ENCODE measurements around the gene LMF1. TPM values are rescaled to one million over a fixed set of nuclear protein-coding genes. Genes with fewer than 3 reads are reported as not detected.

Gene LMF1
- total and polyA plus RNA-seq, 2 of the 4 experiments (the other 2 are of a cell fraction): 7.7 to 13.1 TPM

DNA sequence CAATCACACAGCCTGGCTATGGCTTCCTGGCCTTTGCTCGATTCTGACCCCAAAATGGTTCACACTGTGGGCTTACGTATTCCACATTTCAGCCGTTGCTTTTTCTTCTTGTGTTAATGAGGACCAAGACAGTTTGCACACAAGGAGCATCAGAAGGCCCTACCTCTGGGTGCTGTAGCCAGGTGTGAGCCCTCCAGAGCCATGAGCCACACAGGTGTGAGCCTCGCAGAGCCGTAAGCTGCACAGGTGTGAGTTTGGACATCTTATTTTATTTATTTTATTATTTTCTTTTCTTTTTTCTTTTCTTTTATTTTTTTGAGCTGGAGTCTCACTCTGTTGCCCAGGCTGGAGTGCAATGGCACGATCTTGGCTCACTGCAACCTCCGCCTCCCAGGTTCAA, 70.6 kb downstream of the LMF1 start:
- no peak overlapping the region for H3K4me2 ChIP-seq (ENCODE audit: low read depth, low read length)
- ATAC-seq (ENCODE audit: low read depth) (no peak), DNase-seq (no peak)
- H3K14ac ChIP-seq (replicated peaks; ENCODE audit: low read depth, low read length): no peak overlapping the region
- TF ChIP-seq CTCF (conservative IDR thresholded peaks at IDR 0.05; ENCODE audit: low read depth, low read length) (no peak), BHLHE40 (IDR thresholded peaks at IDR 0.05; ENCODE audit: low read depth, low read length) (no peak), MAFK (IDR thresholded peaks at IDR 0.05; ENCODE audit: low read depth, low read length) (no peak), MXI1 (IDR thresholded peaks at IDR 0.05; ENCODE audit: borderline replicate concordance, low read depth, low read length) (no peak)
- no peak overlapping the region for H2AK9ac ChIP-seq (replicated peaks; ENCODE audit: low read depth, low read length, poor library complexity)
- no peak overlapping the region for H3K23ac ChIP-seq (ENCODE audit: low read depth, low read length)
- no peak overlapping the region for H3K56ac ChIP-seq (ENCODE audit: extremely low read depth, insufficient read depth, low read length)
- H3K4ac ChIP-seq (ENCODE audit: low read depth, low read length): no peak overlapping the region
- WGBS, 2 experiments (ENCODE audit: extremely low coverage in 2 of 2, insufficient read length in 1 of 2): no CpG with 5 or more reads among the region's 7 CpGs
- no peak overlapping the region for H4K91ac ChIP-seq (ENCODE audit: insufficient read depth, low read depth, low read length)
- no peaks in the 10 kb centered on the region for H3K4me1 ChIP-seq (ENCODE audit: control insufficient read depth, insufficient read depth, low read length)
- no peak overlapping the region for H3K9ac ChIP-seq (ENCODE audit: low read depth, low read length)
- no peaks in the 10 kb centered on the region for H3K9me3 ChIP-seq (ENCODE audit: control insufficient read depth, insufficient read depth, low read length)
- POLR2A ChIA-PET (ENCODE audit: unreplicated experiment): no interaction called here
- no peaks in the 10 kb centered on the region for H3K79me1 ChIP-seq (ENCODE audit: low read depth in 1 of 2, low read length in 2 of 2)
- H4K5ac ChIP-seq (ENCODE audit: low read depth, low read length): no peak overlapping the region
- no peak overlapping the region for H3K4me3 ChIP-seq (ENCODE audit: insufficient read depth, low read depth, low read length)
- no peak overlapping the region for H3K18ac ChIP-seq (ENCODE audit: low read depth, low read length)
- no peak overlapping the region for H2BK5ac ChIP-seq (ENCODE audit: low read depth, low read length, poor library complexity, severe bottlenecking)
- H2BK20ac ChIP-seq (ENCODE audit: low read depth, low read length): no peak overlapping the region
- in situ Hi-C loops (cut with MboI; ENCODE audit: low sequenced_read_pairs): no loop called here
- no peak overlapping the region for H4K8ac ChIP-seq (ENCODE audit: low read depth in 2 of 2, low read length in 2 of 2)
- H3K27me3 ChIP-seq (ENCODE audit: control insufficient read depth, insufficient read depth, low read length): no peaks in the 10 kb centered on the region
- CTCF ChIA-PET: no interaction called here
- no peak overlapping the region for H2AFZ ChIP-seq (replicated peaks; ENCODE audit: low read length, poor library complexity)
- no peaks in the 10 kb centered on the region for H3K9me1 ChIP-seq (ENCODE audit: insufficient read depth, low read length)
- no peaks in the 10 kb centered on the region for H3K36me3 ChIP-seq (ENCODE audit: control insufficient read depth, insufficient read depth, low read length)
- intact Hi-C loops (cut with micrococcal nuclease): no loop called here
- H4K20me1 ChIP-seq (ENCODE audit: insufficient read depth, low read length): no peaks in the 10 kb centered on the region
- no peak overlapping the region for H2AK5ac ChIP-seq (ENCODE audit: low read depth, low read length)
- no TSS peak for BruUV-seq (replicated peaks)
- no peak overlapping the region for H2BK15ac ChIP-seq (ENCODE audit: low read depth, low read length)
- no peak overlapping the region for H3K27ac ChIP-seq (ENCODE audit: insufficient read depth, low read length)
- dilution Hi-C loops (cut with HindIII; ENCODE audit: low sequenced_read_pairs, unreplicated experiment): no loop called here
- H2BK120ac ChIP-seq (ENCODE audit: low read depth, low read length): no peak overlapping the region
